OCI-LY7 (cell line): ENCODE results near the gene RPRD1A. TPM values are rescaled to one million over a fixed set of nuclear protein-coding genes. Genes with fewer than 3 reads are reported as not detected.

Experiments used
- BruUV-seq: library from RNA; stranded (reverse); fragments of 400-500 nt; replicated peaks from 2 replicates; lab custom pipeline; 2021; lab: Mats Ljungman, UMichigan
- CTCF ChIA-PET: fragments of 300-600 bp; sonication (Branson Sonifier 250); formaldehyde crosslinking; loops from one replicate; lab custom pipeline; 2022; ENCODE audit warnings: antibody characterized with exemption; ENCODE audit not compliant: unreplicated experiment; lab: Charles Lee
- POLR2A ChIA-PET: fragments of 300-600 bp; sonication (Branson Sonifier 250); formaldehyde crosslinking; loops from one replicate; lab custom pipeline; 2022; ENCODE audit warnings: antibody characterized with exemption; lab: Charles Lee
- DNase-seq: peaks from one replicate; pipeline ENCODE4 v3.0.0-alpha.2; 2015; ENCODE audit warnings: low spot score
- H2AFZ ChIP-seq: fragments of 200-600 bp; sonication (generic), shearing (Covaris generic); 2 replicates; pipeline ENCODE4 v1.6.1; 2014; ENCODE audit warnings: mild to moderate bottlenecking, antibody characterized with exemption, low read length, moderate library complexity
- H3K27ac ChIP-seq: fragments of 200-600 bp; sonication (generic); 2 replicates; pipeline ENCODE4 v1.5.1; 2014; ENCODE audit warnings: mixed run types, low read depth, mild to moderate bottlenecking, moderate library complexity, low read length, inconsistent platforms; ENCODE audit not compliant: poor library complexity, severe bottlenecking
- H3K36me3 ChIP-seq: fragments of 200-600 bp; sonication (generic); 2 replicates; pipeline ENCODE4 v1.6.1; 2014; ENCODE audit warnings: mild to moderate bottlenecking, antibody characterized with exemption, low read length, moderate library complexity, mixed read lengths; ENCODE audit not compliant: insufficient read depth
- H3K4me1 ChIP-seq: fragments of 200-600 bp; sonication (generic); 2 replicates; pipeline ENCODE4 v1.5.1; 2014; ENCODE audit warnings: mild to moderate bottlenecking, low read length; ENCODE audit not compliant: insufficient read depth, poor library complexity, severe bottlenecking
- H3K4me2 ChIP-seq: fragments of 200-600 bp; sonication (generic); 2 replicates; pipeline ENCODE4 v1.6.1; 2014; ENCODE audit warnings: mild to moderate bottlenecking, low read length
- H3K4me3 ChIP-seq: fragments of 200-600 bp; sonication (generic); 2 replicates; pipeline ENCODE4 v1.5.1; 2014; ENCODE audit warnings: mild to moderate bottlenecking, low read depth, low read length; ENCODE audit not compliant: poor library complexity, severe bottlenecking
- H3K79me2 ChIP-seq: fragments of 200-600 bp; sonication (generic); 2 replicates; pipeline ENCODE4 v1.6.1; 2016; ENCODE audit warnings: low read depth, mild to moderate bottlenecking, low read length, moderate library complexity, mixed read lengths; ENCODE audit not compliant: insufficient read depth
- H3K9me2 ChIP-seq: fragments of 200-600 bp; sonication (generic); 2 replicates; pipeline ENCODE4 v1.6.1; 2016; ENCODE audit warnings: mild to moderate bottlenecking, low read length, mixed read lengths; ENCODE audit not compliant: insufficient read depth
- H3K9me3 ChIP-seq: fragments of 200-600 bp; sonication (generic); 2 replicates; pipeline ENCODE4 v1.6.1; 2014; ENCODE audit warnings: mild to moderate bottlenecking, mixed run types, low read length, mixed read lengths
- H4K20me1 ChIP-seq: fragments of 200-600 bp; sonication (generic); 2 replicates; pipeline ENCODE4 v1.6.1; 2014; ENCODE audit warnings: mild to moderate bottlenecking, antibody characterized with exemption, low read length, moderate library complexity, mixed read lengths; ENCODE audit not compliant: insufficient read depth
- CTCF ChIP-seq: fragments of 200-600 bp; sonication (generic); conservative IDR thresholded peaks from 2 replicates; pipeline ENCODE4 v1.5.1; 2014; ENCODE audit warnings: mild to moderate bottlenecking, antibody characterized with exemption, low read length, moderate library complexity, mixed read lengths
- EZH2phosphoT487 ChIP-seq: fragments of 200-600 bp; sonication (generic); IDR thresholded peaks from 2 replicates; pipeline ENCODE4 v1.6.1; 2018; ENCODE audit warnings: low read depth, borderline replicate concordance, mild to moderate bottlenecking, mixed run types, antibody characterized with exemption, low read length, moderate library complexity, mixed read lengths
- intact Hi-C: fragments of 100-400 bp; cut with micrococcal nuclease; formaldehyde crosslinking; loops from one replicate; pipeline ENCODE4 v1.10.0; 2022; ENCODE audit not compliant: unreplicated experiment
- total RNA-seq, 2 experiments: library from RNA; depleted of rRNA in 1 of 2; stranded (reverse); fragments of >200 nt in 1 of 2; shearing (Covaris generic) in 1 of 2; gene quantifications; 2 replicates each; pipeline ENCODE4 v1.2.3, GENCODE V29; 2014 to 2022

RPRD1A gene
- total RNA-seq, 2 experiments from 2014 or later: 37.9 to 45.4 TPM

- Histone ChIP-seq H3K4me1 (peaks cover 19% of the 10 kb centered on the region), H3K79me2 (peaks cover 78% of the 10 kb centered on the region), H3K4me2 (peak overlapping the region; percentile 23; the same call in 1 of the 2 replicates), H3K27ac (no peak overlapping the region), H4K20me1 (peaks cover 15% of the 10 kb centered on the region; the same call in 1 of the 2 replicates), H3K9me3 (no peaks in the 10 kb centered on the region), H3K36me3 (peaks cover 11% of the 10 kb centered on the region; the same call in 1 of the 2 replicates), H2AFZ (no peak overlapping the region), H3K9me2 (no peaks in the 10 kb centered on the region), H3K4me3 (no peak overlapping the region)
- DNase-seq: no peak
- no TSS peak for BruUV-seq
- POLR2A ChIA-PET: interaction anchor here (0.9 kb wide), 1 partner anchor 31 kb away, joined by 3 read pairs; no protein-coding TSS in a partner anchor
- TF ChIP-seq CTCF (no peak), EZH2phosphoT487 (no peak)
- CTCF ChIA-PET: no interaction called here
- intact Hi-C loops: no loop called here
These were observed 3.1 kb downstream of the RPRD1A start for GRCh38 chr18:36064027-36064808.

GRCh38 chr18:36058674-36059073, 8.7 kb downstream of the RPRD1A start:
- ChIA-PET POLR2A (no interaction called here), CTCF (no interaction called here)
- DNase-seq: no peak
- Histone ChIP-seq H3K79me2 (peaks cover 90% of the 10 kb centered on the region), H3K36me3 (peaks cover 7% of the 10 kb centered on the region; the same call in 1 of the 2 replicates), H3K9me3 (no peaks in the 10 kb centered on the region), H3K9me2 (no peaks in the 10 kb centered on the region), H2AFZ (no peak overlapping the region), H3K27ac (no peak overlapping the region), H3K4me3 (no peak overlapping the region), H3K4me1 (peaks cover 14% of the 10 kb centered on the region), H4K20me1 (no peaks in the 10 kb centered on the region), H3K4me2 (no peak overlapping the region)
- intact Hi-C loops: no loop called here
- no peak for TF ChIP-seq CTCF
- TF ChIP-seq EZH2phosphoT487: no peak
- BruUV-seq: no TSS peak

- 0 out of 2 replicates have a peak, but pooled peaks cover 5% of the 10 kb centered on the region for H3K9me3 ChIP-seq
- ChIA-PET CTCF (no interaction called here), POLR2A (interaction anchor here (0.6 kb wide), 1 partner anchor 295 kb away, joined by 3 read pairs; no protein-coding TSS in a partner anchor)
- no peaks in the 10 kb centered on the region for H4K20me1 ChIP-seq
- no peak overlapping the region for H3K4me2 ChIP-seq
- peaks cover 12% of the 10 kb centered on the region; the same call in 1 of the 2 replicates for H3K36me3 ChIP-seq
- H3K79me2 ChIP-seq: peaks cover 78% of the 10 kb centered on the region
- intact Hi-C loops: no loop called here
- no peaks in the 10 kb centered on the region for H3K4me1 ChIP-seq
- TF ChIP-seq EZH2phosphoT487: no peak
- no peaks in the 10 kb centered on the region for H3K9me2 ChIP-seq
- no peak overlapping the region for H3K4me3 ChIP-seq
- no peak overlapping the region for H3K27ac ChIP-seq
- H2AFZ ChIP-seq: no peak overlapping the region
- no TSS peak for BruUV-seq
- no peak for DNase-seq
These were observed 15.6 kb downstream of the RPRD1A start for GRCh38 chr18:36051760-36052159.
